GM18502 (cell line): ENCODE measurements around the gene HOXA9.

ENCODE experiments used
- ATAC-seq: cut with Tn5 transposase; IDR thresholded peaks from one replicate; pipeline ENCODE4 v1.9.1; 2021; ENCODE audit warnings: mild to moderate bottlenecking; ENCODE audit not compliant: unreplicated experiment, poor library complexity

HOXA9 gene

GRCh38 chr7:27156508-27156898, 8.8 kb downstream of the HOXA9 start, which contains the start of gene HOXA7:
Gene HOXA7 (minus strand): TSS chr7:27156675. CDS start chr7:27156545, 130 bp downstream.
- ATAC-seq, result no peak

DNA sequence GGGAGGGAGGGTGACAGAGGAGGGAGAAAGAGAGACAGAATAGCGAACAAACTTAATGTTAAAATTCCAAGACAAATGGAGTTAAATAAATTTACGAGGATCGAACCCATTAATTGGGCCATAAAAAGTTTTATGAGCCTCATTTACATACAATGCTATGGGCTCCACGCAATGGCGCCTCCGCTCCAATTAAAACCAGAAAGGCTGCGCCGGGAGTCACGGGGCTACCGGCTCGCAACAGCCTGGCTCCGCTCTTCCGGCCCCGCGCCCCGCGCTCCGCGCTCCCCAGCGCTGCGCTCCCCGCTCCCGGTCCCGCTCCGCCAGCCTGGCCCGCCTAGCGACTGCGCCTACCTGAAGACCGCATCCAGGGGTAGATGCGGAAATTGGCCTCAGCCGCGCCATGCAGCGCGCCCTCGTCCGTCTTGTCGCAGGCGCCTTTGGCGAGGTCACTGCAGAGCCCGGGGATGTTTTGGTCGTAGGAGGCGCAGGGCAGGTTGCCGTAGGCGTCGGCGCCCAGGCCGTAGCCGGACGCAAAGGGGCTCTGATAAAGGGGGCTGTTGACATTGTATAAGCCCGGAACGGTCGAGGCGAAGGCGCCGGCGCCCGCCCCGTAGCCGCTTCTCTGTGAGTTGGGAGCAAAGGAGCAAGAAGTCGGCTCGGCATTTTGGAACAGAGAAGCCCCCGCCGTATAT, 9.4 kb downstream of the HOXA9 start:
- ATAC-seq, result no peak

DNA sequence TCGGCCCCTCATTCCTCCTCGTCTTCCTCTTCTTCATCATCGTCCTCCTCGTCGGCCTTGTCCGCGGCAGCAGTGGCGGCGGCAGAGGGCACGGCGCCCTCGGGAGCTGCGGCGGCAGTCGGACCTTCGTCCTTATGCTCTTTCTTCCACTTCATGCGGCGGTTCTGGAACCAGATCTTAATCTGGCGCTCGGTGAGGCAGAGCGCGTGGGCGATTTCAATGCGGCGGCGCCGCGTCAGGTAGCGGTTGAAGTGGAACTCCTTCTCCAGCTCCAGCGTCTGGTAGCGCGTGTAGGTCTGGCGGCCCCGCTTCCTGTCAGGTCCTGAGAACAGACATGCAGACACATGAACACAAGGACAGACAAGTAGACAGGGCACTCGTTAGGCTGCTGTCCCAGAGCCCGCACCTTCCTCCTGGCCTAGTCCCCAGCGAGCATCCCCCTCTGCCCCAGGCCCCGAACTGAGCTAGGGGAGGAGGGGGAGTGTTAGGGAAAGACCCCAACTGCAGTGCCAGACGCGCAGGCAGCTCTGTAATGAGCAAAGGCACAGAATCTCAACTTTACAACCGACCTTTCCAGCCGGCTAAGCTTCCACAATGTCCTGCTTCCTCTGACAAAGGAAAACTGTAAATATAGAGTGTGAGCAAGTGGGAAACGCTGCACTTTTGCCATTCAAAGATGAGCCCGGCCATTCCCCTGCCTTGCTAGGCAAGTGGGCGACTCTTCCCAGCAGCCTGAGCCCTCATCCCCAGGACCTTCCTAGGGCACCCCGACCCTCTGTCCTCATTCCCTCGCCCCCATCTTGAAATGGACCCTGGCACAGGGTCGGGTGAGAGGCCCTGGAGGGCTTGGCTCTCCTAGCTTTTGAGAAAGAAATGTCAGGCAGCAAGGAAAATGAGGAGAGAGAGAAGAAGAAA, 10.2 kb downstream of the HOXA9 start:
- ATAC-seq, result no peak

DNA sequence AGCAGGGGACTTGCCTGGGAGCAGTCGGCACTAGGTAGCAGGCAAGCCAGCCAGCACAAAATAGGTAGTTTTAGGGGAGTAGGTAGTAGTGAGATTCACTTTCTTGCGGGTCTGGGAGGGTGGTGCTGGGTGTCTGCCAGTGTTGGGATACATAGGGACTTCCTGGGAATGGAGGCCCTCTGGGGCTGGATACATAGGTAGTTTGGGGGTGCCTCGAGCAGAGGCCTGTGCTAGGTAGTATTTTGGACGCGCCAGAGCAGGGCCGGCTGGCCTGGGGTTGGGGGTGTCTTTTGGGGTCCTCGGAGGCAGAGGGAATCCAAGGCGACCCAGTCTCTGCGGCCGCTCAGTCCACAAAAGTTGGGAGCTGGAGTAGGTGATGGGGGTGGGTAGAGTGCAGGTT, 11.0 kb downstream of the HOXA9 start:
- no peak for ATAC-seq

DNA sequence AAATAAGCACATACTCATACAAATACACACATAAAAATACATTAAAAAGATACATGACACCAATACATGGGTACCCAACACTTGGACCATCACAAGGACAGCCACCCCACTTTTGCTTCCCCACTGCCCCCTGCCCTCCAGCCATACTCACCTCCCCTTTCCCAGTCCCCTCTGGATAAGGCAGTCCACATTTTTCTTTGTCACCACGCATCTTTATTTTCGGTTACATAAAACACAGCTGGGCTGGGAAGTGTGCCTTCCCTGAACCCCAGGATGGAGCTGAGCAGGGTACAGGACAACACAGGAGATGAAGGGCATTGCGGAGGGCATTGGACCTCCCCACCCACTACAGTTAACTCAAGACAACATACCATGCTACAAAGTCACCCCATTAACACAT, 11.8 kb downstream of the HOXA9 start:
- ATAC-seq, result no peak

DNA sequence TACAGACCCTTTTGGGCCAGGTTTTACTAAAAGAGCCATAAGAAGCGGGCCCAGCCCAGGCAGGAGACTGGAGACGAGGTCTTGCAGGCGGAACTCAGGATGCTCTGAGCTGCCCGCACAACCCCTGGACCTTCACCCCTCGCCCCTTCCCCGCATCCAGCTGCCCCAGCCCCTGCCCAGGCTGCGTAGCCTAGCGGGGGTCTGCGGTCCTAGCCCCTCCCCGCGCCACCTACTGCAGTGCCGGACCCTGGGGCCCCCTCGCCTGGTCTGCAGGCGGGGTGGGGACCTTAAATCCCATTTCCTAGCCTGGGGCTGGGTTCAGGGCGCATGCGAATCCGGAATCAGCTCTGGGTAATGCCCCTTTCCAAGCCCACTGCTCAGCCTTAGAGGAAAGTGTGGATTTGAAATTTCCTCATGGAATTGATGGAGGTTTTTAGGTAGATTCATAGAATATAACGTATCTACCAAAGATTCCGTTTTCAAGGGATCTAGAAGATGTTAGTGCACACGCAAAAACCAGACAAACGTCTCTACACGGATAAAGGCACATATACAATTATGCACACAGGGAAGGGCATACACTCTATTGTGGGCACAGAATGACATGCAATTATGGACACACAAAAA, 12.4 kb downstream of the HOXA9 start:
- no peak for ATAC-seq

DNA sequence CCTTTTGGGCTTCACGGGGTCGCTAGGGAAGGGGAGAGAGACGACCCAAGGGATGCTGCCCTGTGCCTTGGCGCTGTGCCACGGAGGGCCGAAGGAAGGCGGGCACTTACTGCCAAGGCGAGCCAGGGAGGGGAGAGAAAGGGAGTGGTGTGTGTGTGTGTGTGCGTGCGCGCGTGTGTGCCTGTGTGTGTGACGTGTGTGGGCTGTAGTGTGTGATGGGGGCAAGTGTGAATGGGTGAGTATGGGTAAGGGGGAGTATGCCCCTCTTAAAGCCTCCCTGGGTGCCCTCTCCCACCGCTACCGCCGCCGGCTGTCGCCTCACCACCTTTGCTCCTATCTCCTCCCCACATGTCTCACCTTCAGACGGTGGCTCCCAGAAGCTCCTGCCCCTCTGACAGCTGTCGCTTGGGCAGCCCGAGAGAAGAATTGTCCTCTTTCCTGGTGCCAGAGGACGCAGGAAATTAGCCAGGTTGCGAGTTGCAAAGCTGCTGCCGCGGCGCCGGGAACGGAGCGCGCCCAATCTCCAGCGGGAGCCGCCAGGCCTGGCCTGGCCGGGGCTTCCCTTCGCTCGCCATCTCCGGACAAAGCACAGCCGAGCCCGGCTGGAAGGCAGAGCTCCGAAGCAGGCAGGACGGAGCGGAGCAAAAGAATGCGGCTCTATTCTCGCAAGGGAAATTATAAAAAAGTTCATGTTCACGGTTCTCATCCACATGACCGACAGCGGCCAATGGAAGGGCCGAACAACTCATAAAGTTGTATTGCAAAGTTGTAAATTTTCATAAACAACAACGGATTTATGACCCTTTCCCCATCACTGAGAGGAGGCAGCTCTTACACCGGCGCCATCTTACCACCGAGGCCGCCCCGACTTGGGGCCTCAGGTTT, 13.2 kb downstream of the HOXA9 start, which contains the start of gene HOXA3:
Gene HOXA3, minus strand, starts transcription at position 653 of the 885 bp plus-strand sequence. CDS start 41,943 bp downstream, outside the sequence.
- no peak for ATAC-seq

GRCh38 chr7:27151341-27151930, 13.9 kb downstream of the HOXA9 start:
- no peak for ATAC-seq

DNA sequence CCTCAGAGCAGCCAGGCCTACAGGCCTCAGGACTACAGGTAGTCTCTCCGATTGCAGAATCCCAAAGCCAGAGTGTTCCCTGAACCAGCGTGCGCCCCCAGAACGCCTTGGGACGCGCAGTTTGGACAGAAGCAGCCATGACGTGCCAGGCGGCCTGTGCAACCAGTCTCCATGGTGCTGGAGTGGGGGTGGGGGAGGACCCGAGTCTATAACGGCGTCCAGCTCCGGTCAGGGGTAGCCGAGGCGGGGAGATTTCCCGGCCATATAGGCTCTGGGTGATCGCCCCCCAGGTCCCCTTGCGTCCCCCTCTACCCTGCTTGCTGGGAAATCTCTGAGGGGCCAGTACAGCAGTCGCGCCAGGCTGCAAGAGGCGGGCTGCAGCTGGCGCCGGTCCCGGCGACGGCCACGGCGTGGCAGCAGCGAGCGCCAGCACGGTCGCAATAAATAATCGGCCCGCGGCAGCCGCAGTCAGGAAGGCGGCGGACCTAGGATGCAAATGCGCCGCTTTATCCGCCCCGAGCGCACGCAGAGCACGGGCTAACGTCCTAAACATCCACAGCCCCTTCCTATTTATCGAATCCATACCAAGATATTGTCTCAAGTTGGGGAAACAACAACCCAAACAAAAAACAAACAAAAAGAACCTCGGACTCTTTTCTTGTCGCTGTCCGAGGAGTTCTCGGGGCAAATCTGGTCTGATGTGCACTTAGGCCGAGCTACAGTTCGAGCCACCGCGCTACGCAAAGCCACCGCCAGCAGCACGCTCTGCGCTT, 14.6 kb downstream of the HOXA9 start:
- ATAC-seq, result peak; percentile 85

GRCh38 chr7:27149842-27150567, 15.3 kb downstream of the HOXA9 start:
- ATAC-seq, result no peak

- ATAC-seq, result no peak
Observed at GRCh38 chr7:27148756-27149641, 16.3 kb downstream of the HOXA9 start.

DNA sequence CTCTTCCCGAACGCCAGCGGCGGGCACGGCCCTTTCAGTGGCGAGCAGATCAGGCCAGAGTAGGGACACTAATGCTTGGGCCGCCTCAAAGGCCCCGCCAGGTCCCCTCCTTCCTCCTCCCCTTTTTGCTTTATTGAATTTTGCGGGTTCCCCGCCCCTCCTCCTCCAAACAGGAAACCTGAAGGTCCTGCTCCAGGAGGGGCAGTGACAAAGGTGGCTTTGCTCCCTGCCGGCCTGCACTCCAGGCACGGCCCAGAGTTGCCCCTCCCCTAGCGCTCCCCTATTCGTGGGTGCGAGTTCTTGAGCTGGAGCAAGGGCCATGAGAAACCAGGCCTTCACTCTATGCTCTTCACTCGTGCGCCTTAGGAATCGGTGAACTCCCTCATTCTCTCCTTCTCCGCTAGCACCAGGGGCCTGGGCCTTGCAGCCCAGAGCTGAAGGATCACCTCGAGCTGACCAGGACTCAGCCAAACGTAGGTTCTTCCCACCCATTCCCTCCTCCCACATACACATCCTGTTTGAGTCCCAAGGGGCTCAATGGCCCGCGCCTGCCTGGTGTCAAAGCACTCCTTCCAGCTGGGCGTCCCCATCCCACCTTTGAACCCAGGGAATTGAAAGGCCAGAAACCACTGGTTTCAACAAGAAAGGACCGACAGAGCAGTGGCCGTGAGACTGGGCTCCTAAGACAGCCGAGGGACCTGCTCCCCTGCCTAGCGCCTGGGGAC, 17.1 kb downstream of the HOXA9 start:
- no peak for ATAC-seq

DNA sequence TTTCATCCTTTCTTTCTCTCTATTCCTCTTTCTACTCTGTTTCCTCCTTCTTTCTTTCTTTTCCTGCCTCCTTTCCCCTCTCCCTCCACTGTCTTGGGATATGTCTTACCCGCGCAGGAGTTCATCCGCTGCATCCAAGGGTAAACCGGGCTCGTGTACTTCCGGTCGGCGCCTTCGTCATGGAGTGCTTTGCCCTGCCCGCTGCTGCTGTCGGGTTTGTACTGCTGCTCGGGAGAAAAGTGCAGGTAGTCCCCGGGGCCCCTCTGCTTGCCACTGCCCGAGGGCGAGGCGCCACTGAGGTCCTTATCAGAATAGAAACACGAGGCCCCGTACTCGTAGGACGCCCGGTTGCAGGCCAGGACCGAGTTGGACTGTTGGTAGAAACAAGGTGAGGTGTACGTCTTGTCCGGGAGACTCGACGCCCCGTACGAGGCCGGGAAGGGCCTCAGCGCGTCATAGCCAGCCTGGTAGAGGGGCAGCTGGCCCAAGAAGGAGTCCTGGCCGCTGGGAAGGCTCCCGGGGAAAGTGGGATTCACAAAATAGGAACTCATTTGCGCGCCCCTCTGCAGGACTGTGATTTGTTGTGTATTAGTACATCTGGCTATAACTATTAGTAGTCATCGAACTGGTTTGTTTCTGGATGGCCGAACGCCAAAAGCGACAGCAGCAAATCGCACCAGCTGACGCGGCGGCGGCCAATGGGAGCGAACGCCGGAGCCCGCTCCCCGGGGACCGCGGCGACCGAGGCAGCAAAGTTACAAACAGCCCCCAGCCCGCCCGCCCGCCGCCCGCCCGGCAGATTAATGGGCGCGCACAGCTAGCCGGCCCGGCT, 17.9 kb downstream of the HOXA9 start, which contains the start of gene HOXA6:
Gene HOXA6, minus strand, starts transcription at position 576 of the 832 bp plus-strand sequence. Its CDS starts 25 bp downstream, at position 551.
- no peak for ATAC-seq

GRCh38 chr7:27146491-27147198, 18.7 kb downstream of the HOXA9 start:
- ATAC-seq, result no peak

DNA sequence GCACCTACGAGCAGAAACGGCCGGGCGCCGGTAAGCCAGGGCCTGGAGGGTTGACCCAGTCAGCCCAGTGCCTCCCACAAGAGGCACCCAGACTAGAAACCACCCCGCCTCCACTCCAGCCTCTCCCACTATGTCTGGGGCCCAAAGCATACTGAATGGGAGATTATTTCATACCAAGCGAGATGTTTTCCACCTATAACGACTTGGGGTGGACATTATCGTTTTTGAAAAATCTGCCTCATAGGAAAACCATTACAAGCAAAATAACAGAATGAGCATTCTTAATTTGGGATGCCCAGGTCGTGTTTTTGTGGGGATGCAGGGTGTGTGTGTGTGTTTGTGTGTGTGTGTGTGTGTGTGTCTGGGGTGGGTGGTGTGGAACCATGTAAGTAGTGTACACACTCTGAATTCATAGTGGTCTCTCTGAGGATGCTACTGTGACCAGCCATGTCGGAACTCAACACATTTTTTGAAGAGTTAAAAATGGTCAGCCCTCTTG, 19.4 kb downstream of the HOXA9 start:
- ATAC-seq, result no peak
